NOMO-1 treated with DMSO at 0.1 percent for 48 hours (cell line): ENCODE data around the gene GRXCR2.
"Not testable (repeated sequence)": the region's sequence is repeated elsewhere in the genome, so short reads cannot be mapped to it uniquely, and the experiment has no call there.

Experiments
- DNase-seq: peaks from one replicate; lab custom pipeline; 2025; ENCODE audit not compliant: unreplicated experiment; lab: John Stamatoyannopoulos, UW

Gene GRXCR2

GRCh38 chr5:145872914-145873313, at the start of gene GRXCR2:
Gene GRXCR2, minus strand, starts transcription at chr5:145873014. Its CDS starts 46 bp downstream, at chr5:145872968.
- DNase-seq, result no peak

- DNase-seq, result no peak
Measured at GRCh38 chr5:145922059-145922458, 49.2 kb upstream of the GRXCR2 start.

GRCh38 chr5:145921211-145921610, 48.4 kb upstream of the GRXCR2 start:
- DNase-seq, result no peak

DNA sequence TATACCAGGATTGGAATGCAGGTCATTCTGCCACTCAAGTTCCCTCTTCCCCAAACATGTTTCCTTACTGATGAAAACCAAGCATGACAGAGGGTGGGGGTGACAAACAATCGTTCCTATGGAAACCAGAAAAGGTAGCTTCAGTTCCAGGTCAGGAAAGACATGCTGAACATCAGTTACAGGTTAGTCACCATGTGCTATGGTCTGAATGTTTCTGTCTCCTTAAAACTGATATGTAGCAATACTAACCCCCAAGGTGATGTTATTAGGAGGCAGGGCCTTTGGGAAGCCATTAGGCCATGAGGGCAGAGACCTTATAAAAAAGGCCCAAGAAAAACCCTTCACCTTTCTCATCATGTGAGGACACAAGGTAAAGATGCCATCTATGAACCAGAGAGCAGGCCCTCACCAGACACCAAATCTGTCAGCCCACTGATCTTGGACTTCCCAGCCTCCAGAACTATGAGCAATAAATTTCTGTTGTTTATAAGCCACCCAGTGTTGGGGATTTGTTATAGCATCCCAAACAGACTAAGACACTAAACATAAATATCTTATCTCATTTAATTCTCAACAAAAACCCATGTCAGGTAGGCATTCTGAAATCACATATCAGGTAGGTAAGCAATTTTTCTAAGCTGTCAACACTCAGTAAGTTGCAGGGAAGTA, 47.9 kb upstream of the GRXCR2 start:
- no peak for DNase-seq

- DNase-seq, result no peak
Measured at GRCh38 chr5:145919413-145919812, 46.6 kb upstream of the GRXCR2 start.

DNA sequence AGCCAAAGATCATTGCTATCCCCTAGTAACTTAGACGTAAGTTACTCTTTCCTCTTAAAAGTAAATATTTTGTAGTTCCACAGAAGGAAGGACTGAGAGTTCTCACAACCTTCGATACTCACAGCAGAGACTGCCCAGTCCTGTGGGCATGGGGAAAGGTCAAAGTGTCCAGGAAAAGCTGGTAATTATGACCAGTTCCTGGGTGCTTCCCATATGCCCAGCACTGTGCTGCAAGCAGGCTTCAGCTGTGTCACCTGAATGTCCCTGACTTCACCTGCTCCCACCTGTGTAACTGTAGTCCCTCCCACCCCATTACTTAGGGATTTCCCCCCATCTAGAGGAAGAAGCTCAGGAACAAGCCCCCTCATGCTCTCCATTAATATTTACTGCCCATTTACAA, 45.6 kb upstream of the GRXCR2 start:
- DNase-seq, result no peak

DNA sequence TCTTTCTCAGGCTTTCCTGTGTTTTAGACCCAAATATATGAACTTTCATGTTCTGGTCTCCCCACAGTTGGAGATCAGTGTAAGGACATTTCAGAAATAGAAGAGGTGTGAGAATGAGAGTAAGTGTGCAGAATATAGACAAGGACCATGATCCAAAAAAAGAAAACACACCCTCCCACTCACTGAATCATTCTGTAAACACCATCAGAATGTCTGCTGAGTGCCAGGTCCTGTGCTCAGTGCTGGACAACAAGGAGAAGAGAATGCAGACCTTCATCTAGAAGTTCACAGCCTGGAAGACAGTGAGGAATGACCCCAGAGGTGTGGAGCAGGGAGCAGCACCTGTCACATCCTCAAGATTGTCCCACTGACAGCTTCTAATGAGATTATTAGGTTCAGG, 44.5 kb upstream of the GRXCR2 start:
- no peak for DNase-seq

- no peak for DNase-seq
Measured at GRCh38 chr5:145915970-145916638, 43.3 kb upstream of the GRXCR2 start.

GRCh38 chr5:145913701-145914100, 40.9 kb upstream of the GRXCR2 start:
- no peak for DNase-seq

- no peak for DNase-seq
Measured at GRCh38 chr5:145912594-145912993, 39.8 kb upstream of the GRXCR2 start.

- no peak for DNase-seq
Measured at GRCh38 chr5:145912019-145912418, 39.2 kb upstream of the GRXCR2 start.

GRCh38 chr5:145911164-145911563, 38.4 kb upstream of the GRXCR2 start:
- DNase-seq, result no peak

DNA sequence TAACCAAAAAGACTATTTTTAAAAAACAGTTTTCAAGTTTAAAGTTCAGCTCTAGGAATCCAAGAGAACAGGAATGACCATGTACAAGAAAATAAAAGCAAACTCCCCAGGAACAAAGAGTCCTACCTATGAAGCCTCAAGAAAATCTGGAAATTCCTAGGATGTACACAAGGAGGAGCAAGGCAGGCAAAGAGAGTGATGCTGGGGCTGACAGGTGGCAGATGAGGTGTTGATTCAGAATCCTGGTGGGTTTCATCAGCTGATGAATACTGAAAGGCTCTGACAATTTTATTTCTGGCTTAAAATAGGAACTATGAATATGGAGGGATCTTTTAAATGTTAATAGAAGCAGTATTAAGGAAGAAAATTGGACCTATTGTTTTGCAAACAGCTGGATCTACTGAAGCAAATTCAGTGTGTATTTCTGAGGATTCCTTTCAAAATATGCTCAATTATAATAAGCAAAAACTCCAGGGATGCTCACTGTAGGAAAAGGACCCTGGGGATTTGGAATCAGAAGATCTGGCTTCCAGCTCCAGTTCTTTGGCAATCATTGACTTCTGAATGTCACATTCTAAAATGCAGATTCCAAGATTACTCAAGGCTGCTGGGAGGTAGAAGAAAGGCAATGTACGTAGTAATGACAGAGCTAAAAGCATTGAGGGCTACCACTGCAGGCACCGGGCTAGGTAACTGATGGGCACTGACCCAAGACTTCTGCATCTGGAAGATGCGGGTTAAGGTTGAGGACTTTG, 35.6 kb upstream of the GRXCR2 start:
- DNase-seq, result no peak

DNA sequence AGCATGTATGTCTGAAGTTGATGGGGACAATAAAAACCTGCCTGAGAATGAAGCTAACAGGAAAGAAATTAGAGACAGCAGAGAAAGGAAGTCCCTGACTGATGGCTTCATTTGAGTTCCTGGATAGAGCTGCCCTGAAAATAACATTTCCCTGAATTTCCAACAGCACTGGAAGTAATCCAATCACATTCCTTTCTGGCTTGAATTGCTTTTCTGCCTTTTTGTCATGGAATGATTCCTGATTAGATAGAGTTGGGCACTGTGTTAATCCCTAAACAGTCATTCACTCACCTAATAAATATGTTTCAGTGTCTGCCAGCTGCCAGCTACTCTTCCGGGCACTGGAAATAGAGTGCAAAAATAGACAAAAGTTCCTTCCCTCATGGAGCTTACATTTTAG, 33.6 kb upstream of the GRXCR2 start:
- no peak for DNase-seq

DNA sequence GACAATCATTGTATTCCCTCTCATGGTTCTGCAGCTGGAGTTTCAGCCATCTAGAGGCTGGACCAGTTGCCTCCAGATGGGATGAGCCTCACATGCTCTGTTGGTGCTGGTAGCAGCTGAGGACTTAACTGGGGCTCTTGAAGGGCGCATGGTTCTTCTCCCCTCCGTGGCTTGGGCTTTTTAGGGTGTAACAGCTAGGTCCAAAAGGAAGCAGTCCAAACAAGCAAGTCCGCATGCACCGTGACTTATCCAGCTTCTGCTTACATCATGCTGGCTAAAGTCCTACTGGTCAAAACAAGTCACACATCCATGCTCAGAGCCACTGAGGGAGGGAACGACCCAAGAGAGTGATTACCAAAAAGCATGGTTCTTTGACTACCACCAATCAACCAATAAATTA, 31.9 kb upstream of the GRXCR2 start:
- no peak for DNase-seq

DNA sequence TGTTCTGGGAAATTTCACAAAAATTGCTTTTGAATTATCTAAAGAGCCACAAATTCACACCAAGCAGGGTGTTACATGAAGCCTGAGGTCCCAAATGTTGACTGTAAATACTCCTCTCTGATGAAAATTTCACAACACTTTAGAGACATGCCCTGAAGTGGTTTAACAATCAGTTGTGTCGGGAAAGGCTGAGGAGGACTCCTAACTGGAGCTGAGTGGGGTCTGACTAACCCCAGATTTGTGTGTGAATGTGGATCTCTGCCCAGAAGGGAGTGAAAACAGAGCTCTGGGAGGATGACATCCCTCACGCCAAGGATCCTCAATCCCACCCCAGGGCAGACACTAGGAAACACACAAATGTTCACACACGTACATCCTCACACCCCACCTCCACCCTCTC, 31.1 kb upstream of the GRXCR2 start:
- DNase-seq, result no peak

DNA sequence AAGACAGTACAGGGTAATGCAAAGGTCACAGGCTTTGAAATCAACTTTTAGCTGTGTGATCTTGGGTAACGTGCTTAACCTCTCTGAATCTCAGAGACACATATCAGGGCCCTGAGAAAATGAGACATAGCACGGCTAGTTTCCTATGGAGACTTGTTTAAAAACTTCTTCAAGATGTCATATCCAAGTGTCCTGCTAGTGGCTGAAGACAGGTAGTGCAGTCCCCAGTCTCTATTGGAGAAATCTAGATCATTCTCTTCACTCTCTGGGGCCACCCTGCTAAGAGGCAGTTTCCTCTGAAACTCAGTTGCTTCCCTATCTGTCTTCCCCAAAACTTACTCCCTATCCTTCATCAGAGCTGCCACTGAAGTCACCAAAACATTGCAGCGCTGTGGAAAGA, 30.3 kb upstream of the GRXCR2 start:
- peak; percentile 46 for DNase-seq

- no peak for DNase-seq
Measured at GRCh38 chr5:145902421-145902820, 29.6 kb upstream of the GRXCR2 start.

- DNase-seq, result no peak
Measured at GRCh38 chr5:145898171-145898570, 25.4 kb upstream of the GRXCR2 start.

- DNase-seq, result not testable (repeated sequence)
Measured at GRCh38 chr5:145891378-145891777, 18.6 kb upstream of the GRXCR2 start.

GRCh38 chr5:145889611-145890010, 16.8 kb upstream of the GRXCR2 start:
- DNase-seq, result no peak

- DNase-seq, result no peak
Measured at GRCh38 chr5:145887976-145888574, 15.3 kb upstream of the GRXCR2 start.
